Transverse colon (tissue), 4 donors: ENCODE measurements around the gene COL8A1. TPM values are rescaled to one million over a fixed set of nuclear protein-coding genes. Genes with fewer than 3 reads are reported as not detected.
"Not testable (repeated sequence)": the region's sequence is repeated elsewhere in the genome, so short reads cannot be mapped to it uniquely, and the experiment has no call there.

Experiments
- DNase-seq: peaks from one replicate; pipeline ENCODE4 v3.0.0-alpha.2; 2019
- H3K27ac ChIP-seq, 4 donors: fragments of 200-600 bp; sonication (generic); 2 replicates each; pipeline ENCODE4 v1.5.1; 2016 to 2018; ENCODE audit warnings: inconsistent platforms in 4 of 4
- H3K27me3 ChIP-seq: fragments of 200-600 bp; sonication (generic); 2 replicates; pipeline ENCODE4 v1.5.1; 2017; ENCODE audit warnings: inconsistent platforms
- H3K36me3 ChIP-seq, 4 donors: fragments of 200-600 bp; sonication (generic); 2 replicates each; pipeline ENCODE4 v1.5.1; 2017 to 2019; ENCODE audit warnings: inconsistent platforms in 4 of 4
- H3K4me1 ChIP-seq, 4 donors: fragments of 200-600 bp; sonication (generic); 2 replicates each; pipeline ENCODE4 v1.5.1; 2017 to 2020; ENCODE audit warnings: inconsistent platforms in 4 of 4
- H3K4me3 ChIP-seq, 4 donors: fragments of 200-600 bp; sonication (generic); 1 replicate in 1 of 4; 2 replicates in 3 of 4; pipeline versions ENCODE4 v1.5.1 to v1.6.1; 2017 to 2019; ENCODE audit warnings: inconsistent platforms in 4 of 4
- H3K9me3 ChIP-seq, 2 donors: fragments of 200-600 bp; sonication (generic); 2 replicates each; pipeline ENCODE4 v1.5.1; 2017 to 2019; ENCODE audit warnings: inconsistent platforms in 2 of 2
- CTCF ChIP-seq, 5 experiments: fragments of 200-600 bp in 3 of 5; fragments of 450-650 bp in 2 of 5; sonication (generic) in 3 of 5; IDR thresholded peaks; 1 replicate in 2 of 5; 2 replicates in 3 of 5; pipeline ENCODE4 v1.5.1; 2016 to 2017; ENCODE audit warnings: antibody characterized with exemption in 5 of 5, inconsistent platforms in 3 of 5, mild to moderate bottlenecking in 2 of 5, moderate library complexity in 1 of 5
- EP300 ChIP-seq: sonication (generic); formaldehyde crosslinking; IDR thresholded peaks from one replicate; pipeline ENCODE4 v1.6.1; 2017; ENCODE audit warnings: antibody characterized with exemption, low read depth
- POLR2A ChIP-seq: fragments of 450-650 bp; IDR thresholded peaks from one replicate; pipeline ENCODE4 v1.6.1; 2016; ENCODE audit warnings: antibody characterized with exemption, mild to moderate bottlenecking, moderate library complexity
- POLR2AphosphoS5 ChIP-seq, 3 donors: sonication (generic); formaldehyde crosslinking; IDR thresholded peaks; one replicate each; pipeline ENCODE4 v1.6.1; 2016; ENCODE audit warnings: antibody characterized with exemption in 3 of 3
- WGBS, 2 donors: methylation state at CpG; one replicate each; pipeline ENCODE4 v1.1.5; 2018; ENCODE audit warnings: low coverage in 1 of 2; 5-methylcytosine and 5-hydroxymethylcytosine counted together
- in situ Hi-C, 4 donors: fragments of 200-750 bp; cut with MboI; loops; one replicate each; pipeline versions ENCODE4 v1.15.0 to v1.15.1; 2017; ENCODE audit warnings: low sequenced_read_pairs in 3 of 4, low pct_ligation_motif_present in 1 of 4, low pct_unique_long_range_greater_than_20kb in 1 of 4
- intact Hi-C: fragments of 100-400 bp; cut with DNase I; formaldehyde crosslinking; loops from one replicate; pipeline ENCODE4 v1.15.1; 2023; ENCODE audit warnings: low total_unique reads
- total RNA-seq, 4 donors: library from RNA; depleted of rRNA; stranded (reverse); fragments of >200 nt; gene quantifications; one replicate each; pipeline ENCODE4 v1.1.0, GENCODE V29; 2016

COL8A1 gene
- total RNA-seq, 4 donors from 2014 or later: 1.5 to 10.5 (median 3.7) TPM

GRCh38 chr3:99730870-99731269 lies 92.5 kb downstream of the COL8A1 start:
- no peak overlapping the region for H3K4me3 ChIP-seq
- no peaks in the 10 kb centered on the region for H3K27me3 ChIP-seq
- intact Hi-C loops: no loop called here
- WGBS, 2 donors: 36 to 69% methylated on average over 2 of the region's 2 CpGs
- no peak for DNase-seq
- H3K4me1 ChIP-seq: no peaks in the 10 kb centered on the region
- no peak for TF ChIP-seq EP300
- no peaks in the 10 kb centered on the region for H3K36me3 ChIP-seq
- in situ Hi-C loops: no loop called here
- no peak overlapping the region for H3K27ac ChIP-seq
- no peaks in the 10 kb centered on the region for H3K9me3 ChIP-seq

- H3K4me3 ChIP-seq: no peak overlapping the region
- intact Hi-C loops: no loop called here
- no peak overlapping the region for H3K27ac ChIP-seq
- no peaks in the 10 kb centered on the region for H3K36me3 ChIP-seq
- no peak for DNase-seq
- no peaks in the 10 kb centered on the region for H3K27me3 ChIP-seq
- in situ Hi-C loops: no loop called here
- 50 to 68% methylated on average over 1 of the region's 1 CpG for WGBS, 2 donors
- TF ChIP-seq EP300: no peak
- TF ChIP-seq POLR2AphosphoS5 (IDR thresholded peaks at IDR 0.05): no peak
- TF ChIP-seq POLR2A: no peak
- TF ChIP-seq CTCF (IDR thresholded peaks at IDR 0.05): no peak
- no peaks in the 10 kb centered on the region for H3K9me3 ChIP-seq
- H3K4me1 ChIP-seq: no peaks in the 10 kb centered on the region
Measured at GRCh38 chr3:99731499-99731898, 93.1 kb downstream of the COL8A1 start.

- H3K36me3 ChIP-seq, H3K4me1 ChIP-seq, intact Hi-C loops, H3K27me3 ChIP-seq, H3K4me3 ChIP-seq, DNase-seq, H3K9me3 ChIP-seq, H3K27ac ChIP-seq, in situ Hi-C loops: not testable (repeated sequence)
- 57 to 89% methylated on average over 1 to 2 of the region's 2 CpGs for WGBS, 2 donors
Measured at GRCh38 chr3:99740371-99740770, 102.0 kb downstream of the COL8A1 start.

GRCh38 chr3:99741588-99741987 lies 103.2 kb downstream of the COL8A1 start:
- DNase-seq: no peak
- no peaks in the 10 kb centered on the region for H3K4me1 ChIP-seq
- H3K27ac ChIP-seq: no peak overlapping the region
- 80 to 87% methylated on average over 1 to 2 of the region's 2 CpGs for WGBS, 2 donors
- H3K9me3 ChIP-seq: no peaks in the 10 kb centered on the region
- H3K27me3 ChIP-seq: no peaks in the 10 kb centered on the region
- H3K4me3 ChIP-seq: no peak overlapping the region
- intact Hi-C loops (no loop called here), in situ Hi-C loops (no loop called here)
- no peak for TF ChIP-seq POLR2AphosphoS5 (IDR thresholded peaks at IDR 0.05)
- TF ChIP-seq CTCF (IDR thresholded peaks at IDR 0.05): no peak
- no peak for TF ChIP-seq POLR2A
- TF ChIP-seq EP300: no peak
- H3K36me3 ChIP-seq: no peaks in the 10 kb centered on the region

GRCh38 chr3:99747915-99748314 lies 109.5 kb downstream of the COL8A1 start:
- H3K27ac ChIP-seq: no peak overlapping the region
- no peaks in the 10 kb centered on the region for H3K4me1 ChIP-seq
- H3K27me3 ChIP-seq: no peaks in the 10 kb centered on the region
- intact Hi-C loops: no loop called here
- in situ Hi-C loops: no loop called here
- TF ChIP-seq POLR2AphosphoS5 (IDR thresholded peaks at IDR 0.05) (no peak), POLR2A (no peak), CTCF (IDR thresholded peaks at IDR 0.05) (peak in 1 of 5 experiments; percentile 29), EP300 (no peak)
- DNase-seq: no peak
- 41 to 55% methylated on average over 2 to 3 of the region's 3 CpGs for WGBS, 2 donors
- H3K36me3 ChIP-seq: no peaks in the 10 kb centered on the region
- H3K9me3 ChIP-seq: no peaks in the 10 kb centered on the region
- H3K4me3 ChIP-seq: no peak overlapping the region
